Measurements from ENCODE around the gene PTPRM. TPM values are rescaled to one million over a fixed set of nuclear protein-coding genes. Genes with fewer than 3 reads are reported as not detected.

The PTPRM gene
- total RNA-seq, 1 experiment from 2014 or later = 14.5 TPM

- H3K27me3 ChIP-seq (ENCODE audit: insufficient read depth, low read length) = no peaks in the 10 kb centered on the region
- POLR2A ChIA-PET = interaction anchor here (1.1 kb wide), 1 partner anchor 28 kb away, joined by 3 read pairs; no protein-coding TSS in a partner anchor
- H3K9me2 ChIP-seq (ENCODE audit: insufficient read depth) = no peaks in the 10 kb centered on the region
- H3K36me3 ChIP-seq (ENCODE audit: control insufficient read depth in 1 of 2, insufficient read depth in 2 of 2, low read length in 2 of 2) = no peaks in the 10 kb centered on the region
- ATAC-seq (no peak), DNase-seq (ENCODE audit: low read depth, low spot score) (no peak)
- intact Hi-C loops (cut with micrococcal nuclease) = no loop called here
- TF ChIP-seq CTCF (IDR thresholded peaks at IDR 0.05 in 2 of 3, conservative IDR thresholded peaks at IDR 0.05 in 1 of 3; ENCODE audit: borderline replicate concordance in 1 of 3, insufficient read depth in 1 of 3, low read depth in 2 of 3, low read length in 2 of 3) (no peak), POLR2AphosphoS5 (IDR thresholded peaks at IDR 0.05; ENCODE audit: low read depth, low read length) (no peak), RAD21 (IDR thresholded peaks at IDR 0.05; ENCODE audit: low read depth) (no peak), ZFX (IDR thresholded peaks at IDR 0.05) (no peak), POLR2A (IDR thresholded peaks at IDR 0.05; ENCODE audit: borderline replicate concordance, extremely low read depth, insufficient read depth, insufficient read length) (no peak), EZH2 (IDR thresholded peaks at IDR 0.05) (no peak), CBX3 (IDR thresholded peaks at IDR 0.05; ENCODE audit: low read depth) (no peak)
- H3K4me2 ChIP-seq (ENCODE audit: low read length) = no peak overlapping the region
- CTCF ChIA-PET = no interaction called here
- H3K4me3 ChIP-seq (replicated peaks in 1 of 2; ENCODE audit: low read depth in 1 of 2, low read length in 2 of 2) = no peak overlapping the region
- H3K9ac ChIP-seq (ENCODE audit: low read length) = no peak overlapping the region
- no peaks in the 10 kb centered on the region for H3K9me3 ChIP-seq (ENCODE audit: control insufficient read depth in 1 of 2, insufficient read depth in 1 of 2, low read depth in 1 of 2, low read length in 2 of 2)
- no peak overlapping the region for H2AFZ ChIP-seq (ENCODE audit: low read depth, low read length, poor library complexity, severe bottlenecking)
- no peaks in the 10 kb centered on the region for H4K20me1 ChIP-seq (ENCODE audit: insufficient read depth)
- RAD21 ChIA-PET (ENCODE audit: low non-redundant PET in 1 of 2, low total read pairs in 2 of 2, uncharacterized antibody in 2 of 2, unreplicated experiment in 2 of 2) = no interaction called here
- BruUV-seq (replicated peaks) = no TSS peak
- H3K79me2 ChIP-seq (ENCODE audit: insufficient read depth, low read length) = no peaks in the 10 kb centered on the region
- H3K27ac ChIP-seq (ENCODE audit: low read depth, low read length) = no peak overlapping the region
- H3K4me1 ChIP-seq (ENCODE audit: control insufficient read depth in 1 of 2, insufficient read depth in 2 of 2, low read length in 2 of 2) = peaks cover 11 to 26% of the 10 kb centered on the region in 2 experiments
Observed at GRCh38 chr18:7953095-7953958, 386.2 kb downstream of the PTPRM start.

- CTCF ChIA-PET = no interaction called here
- no peaks in the 10 kb centered on the region for H3K9me3 ChIP-seq (ENCODE audit: control insufficient read depth in 1 of 2, insufficient read depth in 1 of 2, low read depth in 1 of 2, low read length in 2 of 2)
- H3K4me1 ChIP-seq (ENCODE audit: control insufficient read depth in 1 of 2, insufficient read depth in 2 of 2, low read length in 2 of 2) = peaks cover 11 to 26% of the 10 kb centered on the region in 2 experiments
- H3K27me3 ChIP-seq (ENCODE audit: insufficient read depth, low read length) = no peaks in the 10 kb centered on the region
- H3K4me2 ChIP-seq (ENCODE audit: low read length) = no peak overlapping the region
- intact Hi-C loops (cut with micrococcal nuclease) = no loop called here
- H2AFZ ChIP-seq (ENCODE audit: low read depth, low read length, poor library complexity, severe bottlenecking) = no peak overlapping the region
- no peak for DNase-seq (ENCODE audit: low read depth, low spot score)
- POLR2A ChIA-PET = interaction anchor here (1.1 kb wide), 1 partner anchor 28 kb away, joined by 3 read pairs; no protein-coding TSS in a partner anchor
- H3K9ac ChIP-seq (ENCODE audit: low read length) = no peak overlapping the region
- TF ChIP-seq ELF1 (IDR thresholded peaks at IDR 0.05; ENCODE audit: borderline replicate concordance, low read depth) (no peak), CTCF (IDR thresholded peaks at IDR 0.05 in 2 of 3, conservative IDR thresholded peaks at IDR 0.05 in 1 of 3; ENCODE audit: borderline replicate concordance in 1 of 3, insufficient read depth in 1 of 3, low read depth in 2 of 3, low read length in 2 of 3) (no peak), CEBPB (IDR thresholded peaks at IDR 0.05; ENCODE audit: low read depth) (no peak), FOSL1 (IDR thresholded peaks at IDR 0.05; ENCODE audit: low read depth) (no peak)
- no peaks in the 10 kb centered on the region for H3K9me2 ChIP-seq (ENCODE audit: insufficient read depth)
- H3K36me3 ChIP-seq (ENCODE audit: control insufficient read depth in 1 of 2, insufficient read depth in 2 of 2, low read length in 2 of 2) = no peaks in the 10 kb centered on the region
- H3K27ac ChIP-seq (ENCODE audit: low read depth, low read length) = no peak overlapping the region
- no peaks in the 10 kb centered on the region for H3K79me2 ChIP-seq (ENCODE audit: insufficient read depth, low read length)
- no peak overlapping the region for H3K4me3 ChIP-seq (replicated peaks in 1 of 2; ENCODE audit: low read depth in 1 of 2, low read length in 2 of 2)
- BruUV-seq (replicated peaks) = no TSS peak
- no peaks in the 10 kb centered on the region for H4K20me1 ChIP-seq (ENCODE audit: insufficient read depth)
- RAD21 ChIA-PET (ENCODE audit: low non-redundant PET in 1 of 2, low total read pairs in 2 of 2, uncharacterized antibody in 2 of 2, unreplicated experiment in 2 of 2) = no interaction called here
- ATAC-seq = no peak
Observed at GRCh38 chr18:7954238-7954637, 387.1 kb downstream of the PTPRM start.

All from HCT116 (cell line).